AG20443 (cell line): ENCODE results near the gene FAT1.
A peak's percentile ranks its signal among the peaks of the same experiment; 100 is the strongest.

Experiments
- DNase-seq: peaks from one replicate; pipeline ENCODE4 v3.0.0; 2012; ENCODE audit warnings: low spot score, mixed read lengths

FAT1 gene

GRCh38 chr4:186561748-186562147, 161.9 kb downstream of the FAT1 start:
- no peak for DNase-seq

GRCh38 chr4:186560647-186561046, 163.0 kb downstream of the FAT1 start:
- no peak for DNase-seq

GRCh38 chr4:186557486-186557885, 166.2 kb downstream of the FAT1 start:
- no peak for DNase-seq

- no peak for DNase-seq
Measured at GRCh38 chr4:186557061-186557460, 166.6 kb downstream of the FAT1 start.

- peak; percentile 40 for DNase-seq
Measured at GRCh38 chr4:186554914-186555827, 168.5 kb downstream of the FAT1 start, which contains the start of gene MTNR1A. MTNR1A (minus strand) TSS chr4:186555567; CDS start chr4:186555365, 202 bp downstream.

- peak; percentile 46 for DNase-seq
Measured at GRCh38 chr4:186554539-186554913, 169.1 kb downstream of the FAT1 start.

- no peak for DNase-seq
Measured at GRCh38 chr4:186553717-186554116, 169.9 kb downstream of the FAT1 start.

- DNase-seq, result no peak
Measured at GRCh38 chr4:186551849-186552248, 171.8 kb downstream of the FAT1 start.

- DNase-seq, result no peak
Measured at GRCh38 chr4:186545436-186545835, 178.2 kb downstream of the FAT1 start.

GRCh38 chr4:186543206-186543605, 180.4 kb downstream of the FAT1 start:
- no peak for DNase-seq

- no peak for DNase-seq
Measured at GRCh38 chr4:186541801-186542200, 181.9 kb downstream of the FAT1 start.

GRCh38 chr4:186537843-186538521, 185.7 kb downstream of the FAT1 start:
- no peak for DNase-seq
